ENCODE measurements around the gene ICAM4.

ICAM4 gene

GRCh38 chr19:10251792-10252694 lies 34.7 kb upstream of the ICAM4 start, which contains the start of gene MRPL4:
Gene MRPL4, plus strand, starts transcription at chr19:10252214. Its CDS starts 40 bp downstream, at chr19:10252254.
- TF ChIP-seq CTCF (IDR thresholded peaks at IDR 0.05), result no peak

GRCh38 chr19:10252707-10253106 lies 34.0 kb upstream of the ICAM4 start:
- no peak for TF ChIP-seq CTCF (IDR thresholded peaks at IDR 0.05)

- no peak for TF ChIP-seq CTCF (IDR thresholded peaks at IDR 0.05)
These were observed 32.5 kb upstream of the ICAM4 start for GRCh38 chr19:10254244-10254643.

GRCh38 chr19:10255358-10255757 lies 31.4 kb upstream of the ICAM4 start:
- TF ChIP-seq CTCF (IDR thresholded peaks at IDR 0.05), result no peak

GRCh38 chr19:10256551-10256950 lies 30.2 kb upstream of the ICAM4 start:
- no peak for TF ChIP-seq CTCF (IDR thresholded peaks at IDR 0.05)

GRCh38 chr19:10256970-10257615 lies 29.7 kb upstream of the ICAM4 start:
- no peak for TF ChIP-seq CTCF (IDR thresholded peaks at IDR 0.05)

GRCh38 chr19:10258080-10258710 lies 28.6 kb upstream of the ICAM4 start:
- no peak for TF ChIP-seq CTCF (IDR thresholded peaks at IDR 0.05)
